OCI-LY1 (cell line): ENCODE data around the gene EPYC.

Experiments used
- H2AFZ ChIP-seq: fragments of 200-600 bp; sonication (generic), shearing (Covaris generic); 2 replicates; pipeline ENCODE4 v1.6.0; 2014; ENCODE audit warnings: antibody characterized with exemption, mild to moderate bottlenecking, low read length
- H3F3A ChIP-seq: fragments of 200-600 bp; sonication (generic), shearing (Covaris generic); 2 replicates; pipeline ENCODE4 v1.6.0; 2014; ENCODE audit warnings: mild to moderate bottlenecking, antibody characterized with exemption, low read length, moderate library complexity; ENCODE audit not compliant: insufficient read depth
- H3K27ac ChIP-seq: fragments of 200-600 bp; sonication (generic); 2 replicates; pipeline ENCODE4 v1.5.1; 2014; ENCODE audit warnings: low read length, mixed run types, mild to moderate bottlenecking, low read depth; ENCODE audit not compliant: poor library complexity, severe bottlenecking
- H3K27me3 ChIP-seq: fragments of 200-600 bp; sonication (generic); 2 replicates; pipeline ENCODE4 v1.6.0; 2014; ENCODE audit warnings: antibody characterized with exemption, mild to moderate bottlenecking, low read length, moderate library complexity; ENCODE audit not compliant: insufficient read depth
- H3K36me3 ChIP-seq: fragments of 200-600 bp; sonication (generic); 2 replicates; pipeline ENCODE4 v1.6.1; 2014; ENCODE audit warnings: mild to moderate bottlenecking, antibody characterized with exemption, low read length, moderate library complexity, mixed read lengths; ENCODE audit not compliant: insufficient read depth
- H3K4me1 ChIP-seq: fragments of 200-600 bp; sonication (generic); 2 replicates; pipeline ENCODE4 v1.5.1; 2014; ENCODE audit warnings: mild to moderate bottlenecking, low read length, moderate library complexity; ENCODE audit not compliant: insufficient read depth, severe bottlenecking
- H3K4me2 ChIP-seq: fragments of 200-600 bp; sonication (generic), shearing (Covaris generic); 2 replicates; pipeline ENCODE4 v1.6.1; 2014; ENCODE audit warnings: low read length
- H3K4me3 ChIP-seq: fragments of 200-600 bp; sonication (generic); 2 replicates; pipeline ENCODE4 v1.5.1; 2014; ENCODE audit warnings: low read length, low read depth, mild to moderate bottlenecking, mixed read lengths; ENCODE audit not compliant: poor library complexity, severe bottlenecking
- H3K79me2 ChIP-seq: fragments of 200-600 bp; shearing (Covaris generic); 2 replicates; pipeline ENCODE4 v1.6.1; 2016; ENCODE audit warnings: mixed run types, low read length, mixed read lengths; ENCODE audit not compliant: insufficient read depth
- H3K9ac ChIP-seq: fragments of 200-600 bp; sonication (generic), shearing (Covaris generic); 2 replicates; pipeline ENCODE4 v1.6.1; 2014; ENCODE audit warnings: mild to moderate bottlenecking, low read length, mixed read lengths
- H3K9me2 ChIP-seq: fragments of 200-600 bp; sonication (generic), shearing (Covaris generic); 2 replicates; pipeline ENCODE4 v1.6.1; 2014; ENCODE audit warnings: low read depth, mild to moderate bottlenecking, low read length, mixed read lengths
- H3K9me3 ChIP-seq: fragments of 200-600 bp; shearing (Covaris generic); 2 replicates; pipeline ENCODE4 v1.6.1; 2014; ENCODE audit warnings: low read length, mixed read lengths
- H4K20me1 ChIP-seq: fragments of 200-600 bp; sonication (generic), shearing (Covaris generic); 2 replicates; pipeline ENCODE4 v1.6.0; 2016; ENCODE audit warnings: mild to moderate bottlenecking, low read length; ENCODE audit not compliant: insufficient read depth
- CTCF ChIP-seq: fragments of 200-600 bp; sonication (generic), shearing (Covaris generic); IDR thresholded peaks from 2 replicates; pipeline ENCODE4 v1.5.1; 2017; ENCODE audit warnings: mild to moderate bottlenecking, antibody characterized with exemption, low read length, moderate library complexity, mixed read lengths
- EZH2 ChIP-seq: fragments of 200-600 bp; sonication (generic), shearing (Covaris generic); IDR thresholded peaks from 2 replicates; pipeline ENCODE4 v1.8.0; 2017; ENCODE audit warnings: borderline replicate concordance, mixed run types, mild to moderate bottlenecking, antibody characterized with exemption, low read length, moderate library complexity, mixed read lengths

Gene EPYC

GRCh38 chr12:91037276-91037675 lies 32.5 kb upstream of the EPYC start:
- H3K4me1 ChIP-seq: no peaks in the 10 kb centered on the region
- no peaks in the 10 kb centered on the region for H3K9me3 ChIP-seq
- H3K4me3 ChIP-seq: no peak overlapping the region
- H3K27ac ChIP-seq: no peak overlapping the region
- no peaks in the 10 kb centered on the region for H3F3A ChIP-seq
- no peaks in the 10 kb centered on the region for H3K36me3 ChIP-seq
- H3K27me3 ChIP-seq: no peaks in the 10 kb centered on the region
- no peak overlapping the region for H3K9ac ChIP-seq
- no peak overlapping the region for H3K4me2 ChIP-seq
- TF ChIP-seq EZH2: no peak
- no peak for TF ChIP-seq CTCF
- H3K9me2 ChIP-seq: no peaks in the 10 kb centered on the region
- H3K79me2 ChIP-seq: no peaks in the 10 kb centered on the region
- H4K20me1 ChIP-seq: no peaks in the 10 kb centered on the region
- no peak overlapping the region for H2AFZ ChIP-seq

GRCh38 chr12:91033251-91033650 lies 28.5 kb upstream of the EPYC start:
- Histone ChIP-seq H3K79me2 (no peaks in the 10 kb centered on the region), H3K27ac (no peak overlapping the region), H3K36me3 (no peaks in the 10 kb centered on the region), H3K4me1 (no peaks in the 10 kb centered on the region), H3K9ac (no peak overlapping the region), H3K9me2 (no peaks in the 10 kb centered on the region), H4K20me1 (no peaks in the 10 kb centered on the region), H3K4me3 (no peak overlapping the region), H3K4me2 (no peak overlapping the region), H3F3A (no peaks in the 10 kb centered on the region), H3K9me3 (no peaks in the 10 kb centered on the region), H3K27me3 (no peaks in the 10 kb centered on the region), H2AFZ (no peak overlapping the region)
- TF ChIP-seq EZH2: no peak
- TF ChIP-seq CTCF: no peak

GRCh38 chr12:91023326-91024004 lies 18.7 kb upstream of the EPYC start:
- no peaks in the 10 kb centered on the region for H3K27me3 ChIP-seq
- no peak overlapping the region for H3K9ac ChIP-seq
- H3K9me2 ChIP-seq: no peaks in the 10 kb centered on the region
- H3K36me3 ChIP-seq: no peaks in the 10 kb centered on the region
- no peak overlapping the region for H2AFZ ChIP-seq
- no peaks in the 10 kb centered on the region for H3K9me3 ChIP-seq
- H3K4me1 ChIP-seq: no peaks in the 10 kb centered on the region
- no peak overlapping the region for H3K4me2 ChIP-seq
- H3K27ac ChIP-seq: no peak overlapping the region
- no peaks in the 10 kb centered on the region for H3K79me2 ChIP-seq
- no peak for TF ChIP-seq EZH2
- no peaks in the 10 kb centered on the region for H3F3A ChIP-seq
- no peak overlapping the region for H3K4me3 ChIP-seq
- no peaks in the 10 kb centered on the region for H4K20me1 ChIP-seq

GRCh38 chr12:91021076-91021475 lies 16.3 kb upstream of the EPYC start:
- Histone ChIP-seq H3K4me3 (no peak overlapping the region), H3K9ac (no peak overlapping the region), H3K36me3 (no peaks in the 10 kb centered on the region), H3K9me2 (no peaks in the 10 kb centered on the region), H3K79me2 (no peaks in the 10 kb centered on the region), H2AFZ (no peak overlapping the region), H3K4me2 (no peak overlapping the region), H3F3A (no peaks in the 10 kb centered on the region), H3K27ac (no peak overlapping the region), H3K4me1 (no peaks in the 10 kb centered on the region), H3K27me3 (no peaks in the 10 kb centered on the region), H4K20me1 (no peaks in the 10 kb centered on the region), H3K9me3 (no peaks in the 10 kb centered on the region)
- no peak for TF ChIP-seq EZH2
- TF ChIP-seq CTCF: no peak
